Measurements from ENCODE around the gene RAD18. TPM values are rescaled to one million over a fixed set of nuclear protein-coding genes. Genes with fewer than 3 reads are reported as not detected.

The RAD18 gene
- total RNA-seq, 4 donors from 2014 or later = 5.3 to 17.6 (median 11.6) TPM

- TF ChIP-seq CTCF (IDR thresholded peaks at IDR 0.05) = no peak
- TF ChIP-seq POLR2A (IDR thresholded peaks at IDR 0.05) = no peak
- Histone ChIP-seq H3K27me3 (no peaks in the 10 kb centered on the region), H3K36me3 (no peaks in the 10 kb centered on the region), H3K4me1 (no peaks in the 10 kb centered on the region), H3K27ac (no peak overlapping the region), H3K4me3 (no peak overlapping the region), H3K9me3 (no peaks in the 10 kb centered on the region)
- no peak for DNase-seq
- intact Hi-C loops (cut with DNase I; ENCODE audit: low total_unique reads) = no loop called here
Measured at GRCh38 chr3:9007928-9008327, 44.7 kb upstream of the RAD18 start.

- no peaks in the 10 kb centered on the region for H3K36me3 ChIP-seq
- no peak overlapping the region for H3K27ac ChIP-seq
- intact Hi-C loops (cut with DNase I; ENCODE audit: low total_unique reads) = no loop called here
- no peaks in the 10 kb centered on the region for H3K4me1 ChIP-seq
- TF ChIP-seq CTCF (IDR thresholded peaks at IDR 0.05) (no peak), POLR2A (IDR thresholded peaks at IDR 0.05) (no peak)
- no peaks in the 10 kb centered on the region for H3K27me3 ChIP-seq
- no peak for DNase-seq
- no peak overlapping the region for H3K4me3 ChIP-seq
- H3K9me3 ChIP-seq = no peaks in the 10 kb centered on the region
Measured at GRCh38 chr3:9007213-9007612, 43.9 kb upstream of the RAD18 start.

- H3K27ac ChIP-seq = no peak overlapping the region
- no peak for DNase-seq
- H3K27me3 ChIP-seq = no peaks in the 10 kb centered on the region
- H3K9me3 ChIP-seq = no peaks in the 10 kb centered on the region
- no peaks in the 10 kb centered on the region for H3K4me1 ChIP-seq
- TF ChIP-seq POLR2A (IDR thresholded peaks at IDR 0.05) (no peak), CTCF (IDR thresholded peaks at IDR 0.05) (no peak)
- peaks cover 0 to 3% of the 10 kb centered on the region in 2 donors for H3K36me3 ChIP-seq
- intact Hi-C loops (cut with DNase I; ENCODE audit: low total_unique reads) = no loop called here
- H3K4me3 ChIP-seq = no peak overlapping the region
Measured at GRCh38 chr3:9000041-9000440, 36.8 kb upstream of the RAD18 start.

- intact Hi-C loops (cut with DNase I; ENCODE audit: low total_unique reads) = loop anchor here (10.0 kb wide), 1 partner anchor 68 kb away; no protein-coding TSS in a partner anchor
- DNase-seq = no peak
Measured at GRCh38 chr3:8997151-8997550, 33.9 kb upstream of the RAD18 start.

GRCh38 chr3:8996681-8997121, 33.4 kb upstream of the RAD18 start:
- Histone ChIP-seq H3K27ac (peak overlapping the region in 1 of 2 donors; percentile 31), H3K9me3 (no peaks in the 10 kb centered on the region), H3K4me1 (no peaks in the 10 kb centered on the region), H3K27me3 (no peaks in the 10 kb centered on the region), H3K36me3 (peaks cover 0 to under 1% of the 10 kb centered on the region in 2 donors), H3K4me3 (no peak overlapping the region)
- TF ChIP-seq POLR2A (IDR thresholded peaks at IDR 0.05) (no peak), CTCF (IDR thresholded peaks at IDR 0.05) (peak in 2 of 4 experiments; percentile 39 to 60)
- intact Hi-C loops (cut with DNase I; ENCODE audit: low total_unique reads) = loop anchor here (10.0 kb wide), 1 partner anchor 68 kb away; no protein-coding TSS in a partner anchor
- peak; percentile 65 to 72 for DNase-seq

More at GRCh38 chr3:8997151-8997550, 33.9 kb upstream of the RAD18 start:
- Histone ChIP-seq H3K27me3 (no peaks in the 10 kb centered on the region), H3K4me3 (no peak overlapping the region), H3K27ac (no peak overlapping the region), H3K4me1 (no peaks in the 10 kb centered on the region), H3K9me3 (no peaks in the 10 kb centered on the region), H3K36me3 (peaks cover 0 to 3% of the 10 kb centered on the region in 2 donors)
- TF ChIP-seq POLR2A (IDR thresholded peaks at IDR 0.05) (no peak), CTCF (IDR thresholded peaks at IDR 0.05) (no peak)
